H1 (cell line): ENCODE results near the gene RPL7L1. TPM values are rescaled to one million over a fixed set of nuclear protein-coding genes. Genes with fewer than 3 reads are reported as not detected.

Experiments
- CTCF ChIA-PET: fragments of 300-600 bp; sonication (Branson Sonifier 250); formaldehyde crosslinking; loops from one replicate; lab custom pipeline; 2021; ENCODE audit not compliant: partially characterized antibody; lab: Charles Lee
- POLR2A ChIA-PET: fragments of 300-600 bp; sonication (Branson Sonifier 250); formaldehyde crosslinking; loops from one replicate; lab custom pipeline; 2021; ENCODE audit warnings: inconsistent platforms; ENCODE audit not compliant: partially characterized antibody; lab: Charles Lee
- DNase-seq, 2 experiments: peaks; one replicate each; pipeline versions ENCODE4 v3.0.0 to v3.0.0-alpha.2; 2010 to 2022; ENCODE audit warnings: low spot score in 2 of 2, low read depth in 1 of 2, mixed read lengths in 1 of 2
- FAIRE-seq: peaks from 2 replicates; lab custom pipeline; 2011; peaks lifted over from hg19 to GRCh38; lab: Jason Lieb, UNC
- H2AFZ ChIP-seq: 2 replicates; pipeline ENCODE4 v1.8.1; 2012; ENCODE audit warnings: low read length, inconsistent platforms
- H2AK5ac ChIP-seq: 2 replicates; pipeline ENCODE4 v1.6.1; 2013; ENCODE audit warnings: low read depth, low read length
- H2BK120ac ChIP-seq: replicated peaks from 2 replicates; pipeline ENCODE3; 2013; ENCODE audit warnings: low read depth, low read length, inconsistent platforms
- H2BK12ac ChIP-seq: 2 replicates; pipeline ENCODE4 v1.6.1; 2013; ENCODE audit warnings: low read depth, low read length
- H2BK15ac ChIP-seq: 2 replicates; pipeline ENCODE4 v1.6.1; 2013; ENCODE audit warnings: low read length
- H2BK20ac ChIP-seq: 2 replicates; pipeline ENCODE4 v1.6.1; 2013; ENCODE audit warnings: low read length
- H2BK5ac ChIP-seq: 2 replicates; pipeline ENCODE4 v1.6.1; 2013; ENCODE audit warnings: low read depth, low read length
- H3K14ac ChIP-seq: 2 replicates; pipeline ENCODE4 v1.6.1; 2013; ENCODE audit warnings: inconsistent platforms; ENCODE audit not compliant: insufficient read length
- H3K18ac ChIP-seq: 2 replicates; pipeline ENCODE4 v1.6.1; 2013; ENCODE audit warnings: low read length; ENCODE audit errors: extremely low read depth
- H3K23ac ChIP-seq: 2 replicates; pipeline ENCODE4 v1.6.1; 2013; ENCODE audit warnings: inconsistent platforms; ENCODE audit not compliant: insufficient read length
- H3K23me2 ChIP-seq: 2 replicates; pipeline ENCODE4 v1.6.1; 2013; ENCODE audit warnings: low read depth, low read length
- H3K27ac ChIP-seq: 2 replicates; pipeline ENCODE4 v1.6.1; 2011; ENCODE audit warnings: low read depth, low read length, inconsistent platforms
- H3K27me3 ChIP-seq, 4 experiments: replicated peaks in 1 of 4; 1 replicate in 1 of 4; 2 replicates in 3 of 4; pipeline versions ENCODE4 v1.6.1 to v1.8.1; 2011 to 2013; ENCODE audit warnings: low read length in 3 of 4, mild to moderate bottlenecking in 3 of 4, inconsistent platforms in 2 of 4, mixed read lengths in 2 of 4, moderate library complexity in 1 of 4; ENCODE audit not compliant: control insufficient read depth in 3 of 4, insufficient read depth in 3 of 4; ENCODE audit errors: extremely low read depth in 1 of 4
- H3K36me3 ChIP-seq, 4 experiments: 2 replicates each; pipeline versions ENCODE4 v1.6.1 to v1.8.1; 2011 to 2013; ENCODE audit warnings: mild to moderate bottlenecking in 4 of 4, low read length in 3 of 4, moderate library complexity in 2 of 4, control low read depth in 1 of 4, inconsistent platforms in 1 of 4; ENCODE audit not compliant: insufficient read depth in 4 of 4, control insufficient read depth in 2 of 4
- H3K4ac ChIP-seq: replicated peaks from 2 replicates; pipeline ENCODE3; 2013; ENCODE audit warnings: low read length, low read depth, mixed read lengths, inconsistent platforms; ENCODE audit not compliant: insufficient read length
- H3K4me1 ChIP-seq, 4 experiments: replicated peaks in 1 of 4; 1 replicate in 1 of 4; 2 replicates in 3 of 4; pipeline versions ENCODE4 v1.6.1 to v1.8.1; 2011 to 2013; ENCODE audit warnings: low read length in 3 of 4, inconsistent platforms in 2 of 4, mixed read lengths in 1 of 4; ENCODE audit not compliant: insufficient read depth in 4 of 4, control insufficient read depth in 3 of 4
- H3K4me2 ChIP-seq, 2 experiments: 2 replicates each; pipeline versions ENCODE4 v1.6.1 to v1.8.1; 2011 to 2013; ENCODE audit warnings: low read depth in 2 of 2, low read length in 2 of 2, control low read depth in 1 of 2, inconsistent platforms in 1 of 2, mild to moderate bottlenecking in 1 of 2; ENCODE audit not compliant: insufficient read depth in 1 of 2
- H3K4me3 ChIP-seq, 4 experiments: fragments of 200-600, 300-600 bp in 1 of 4; sonication (generic), shearing (Covaris generic), sonication (Bioruptor Twin) in 1 of 4; 2 replicates each; pipeline versions ENCODE4 v1.5.1 to v1.8.1; 2011 to 2016; ENCODE audit warnings: low read length in 4 of 4, low read depth in 3 of 4, control low read depth in 2 of 4, inconsistent platforms in 2 of 4, mild to moderate bottlenecking in 2 of 4, mixed read lengths in 1 of 4, moderate library complexity in 1 of 4; ENCODE audit not compliant: insufficient read depth in 2 of 4; ENCODE audit errors: extremely low read depth in 1 of 4
- H3K56ac ChIP-seq: replicated peaks from 2 replicates; pipeline ENCODE3; 2013; ENCODE audit warnings: low read depth, mild to moderate bottlenecking, mixed read lengths, low read length, inconsistent platforms; ENCODE audit not compliant: insufficient read length
- H3K79me1 ChIP-seq: 2 replicates; pipeline ENCODE4 v1.6.1; 2013; ENCODE audit warnings: low read depth, low read length, control low read depth
- H3K79me2 ChIP-seq, 2 experiments: 2 replicates each; pipeline versions ENCODE4 v1.6.1 to v1.8.1; 2012 to 2013; ENCODE audit warnings: low read length in 2 of 2, mild to moderate bottlenecking in 2 of 2, inconsistent platforms in 1 of 2; ENCODE audit not compliant: insufficient read depth in 2 of 2, control insufficient read depth in 1 of 2
- H3K9ac ChIP-seq, 4 experiments: replicated peaks in 1 of 4; 1 replicate in 1 of 4; 2 replicates in 3 of 4; pipeline versions ENCODE4 v1.6.1 to v1.8.1; 2011 to 2013; ENCODE audit warnings: low read depth in 3 of 4, low read length in 3 of 4, control low read depth in 2 of 4, mild to moderate bottlenecking in 2 of 4, moderate library complexity in 2 of 4, inconsistent platforms in 1 of 4; ENCODE audit errors: extremely low read depth in 1 of 4
- H3K9me3 ChIP-seq, 2 experiments: 2 replicates each; pipeline versions ENCODE4 v1.6.1 to v1.8.1; 2012 to 2013; ENCODE audit warnings: mild to moderate bottlenecking in 2 of 2, moderate library complexity in 2 of 2, control low read depth in 1 of 2, inconsistent platforms in 1 of 2, low read depth in 1 of 2, low read length in 1 of 2, mixed read lengths in 1 of 2; ENCODE audit not compliant: insufficient read depth in 2 of 2
- H4K20me1 ChIP-seq, 2 experiments: replicated peaks in 1 of 2; 2 replicates each; pipeline versions ENCODE3 to v1.8.1; 2011 to 2013; ENCODE audit warnings: inconsistent platforms in 2 of 2, low read length in 2 of 2, mild to moderate bottlenecking in 1 of 2; ENCODE audit not compliant: insufficient read depth in 2 of 2, control insufficient read depth in 1 of 2
- H4K5ac ChIP-seq: 2 replicates; pipeline ENCODE4 v1.6.1; 2013; ENCODE audit warnings: low read length, low read depth, mixed read lengths, inconsistent platforms; ENCODE audit not compliant: insufficient read length
- H4K8ac ChIP-seq: 2 replicates; pipeline ENCODE4 v1.8.0; 2013; ENCODE audit warnings: mild to moderate bottlenecking, moderate library complexity, low read length, inconsistent platforms; ENCODE audit not compliant: insufficient read depth; ENCODE audit errors: extremely low read depth
- H4K91ac ChIP-seq: replicated peaks from 2 replicates; pipeline ENCODE3; 2013; ENCODE audit warnings: low read length, mixed read lengths, inconsistent platforms; ENCODE audit not compliant: insufficient read length
- CBX5 ChIP-seq: fragments of 300-800, 300-1000 bp; sonication (generic); IDR thresholded peaks from 2 replicates; pipeline ENCODE4 v1.7.1; 2016; ENCODE audit warnings: antibody characterized with exemption, low read length, low read depth
- CEBPB ChIP-seq: IDR thresholded peaks from 2 replicates; pipeline ENCODE4 v1.6.1; 2012; ENCODE audit warnings: low read depth, low read length
- CHD1 ChIP-seq: IDR thresholded peaks from 2 replicates; pipeline ENCODE4 v1.6.1; 2012; ENCODE audit warnings: low read depth, low read length, improper control_type of control experiment
- CHD2 ChIP-seq: IDR thresholded peaks from 2 replicates; pipeline ENCODE4 v1.6.1; 2012; ENCODE audit warnings: low read length, improper control_type of control experiment
- EZH2 ChIP-seq: fragments of 200-600 bp; sonication (generic); IDR thresholded peaks from 2 replicates; pipeline ENCODE4 v1.7.1; 2012; ENCODE audit warnings: low read depth, mild to moderate bottlenecking, moderate library complexity, low read length, inconsistent platforms; ENCODE audit not compliant: severe bottlenecking
- GABPA ChIP-seq: IDR thresholded peaks from 2 replicates; pipeline ENCODE4 v1.6.1; 2011; ENCODE audit warnings: mild to moderate bottlenecking, low read length, moderate library complexity, borderline replicate concordance; ENCODE audit not compliant: insufficient read depth
- GTF2F1 ChIP-seq: IDR thresholded peaks from 2 replicates; pipeline ENCODE4 v1.6.1; 2012; ENCODE audit warnings: low read depth, low read length, improper control_type of control experiment, borderline replicate concordance
- KDM4A ChIP-seq: IDR thresholded peaks from one replicate; pipeline ENCODE4 v1.7.1; 2012; ENCODE audit warnings: low read depth, mild to moderate bottlenecking, moderate library complexity, low read length, inconsistent platforms; ENCODE audit not compliant: severe bottlenecking
- NRF1 ChIP-seq: IDR thresholded peaks from 2 replicates; pipeline ENCODE4 v1.6.1; 2011; ENCODE audit warnings: mild to moderate bottlenecking, low read depth, low read length, improper control_type of control experiment
- RBBP5 ChIP-seq: IDR thresholded peaks from 2 replicates; pipeline ENCODE4 v1.7.1; 2012; ENCODE audit warnings: low read depth, mild to moderate bottlenecking, inconsistent platforms, low read length, moderate library complexity, borderline replicate concordance
- SRF ChIP-seq: IDR thresholded peaks from 2 replicates; pipeline ENCODE4 v1.6.1; 2011; ENCODE audit warnings: mild to moderate bottlenecking, low read depth, low read length, moderate library complexity
- SUZ12 ChIP-seq: fragments of 200-600 bp; sonication (generic); IDR thresholded peaks from 2 replicates; pipeline ENCODE4 v1.6.1; 2012; ENCODE audit warnings: mild to moderate bottlenecking, inconsistent platforms, low read length, moderate library complexity, mixed read lengths
- TAF7 ChIP-seq: optimal IDR thresholded peaks from 2 replicates; pipeline ENCODE3; 2011; ENCODE audit warnings: low read depth, mild to moderate bottlenecking, inconsistent platforms, low read length, moderate library complexity, borderline replicate concordance
- WGBS, 2 experiments: shearing (Covaris generic) in 1 of 2; methylation state at CpG; one replicate each; pipeline versions ENCODE4 v1.1.6 to v1.1.7; 2013 to 2015; ENCODE audit warnings: low lambda C conversion rate in 2 of 2, mixed read lengths in 2 of 2, inconsistent platforms in 1 of 2, low coverage in 1 of 2, missing lambda C conversion rate in 1 of 2; ENCODE audit not compliant: insufficient replicate concordance in 2 of 2, insufficient coverage in 1 of 2, insufficient read length in 1 of 2; ENCODE audit errors: extremely low coverage in 1 of 2, missing lambda C conversion rate in 1 of 2; 5-methylcytosine and 5-hydroxymethylcytosine counted together
- polyA plus RNA-seq, 7 experiments: library from polyadenylated mRNA; depleted of rRNA in 3 of 7; stranded (reverse) in 5 of 7; unstranded in 2 of 7; fragments of >200 nt in 5 of 7; fragments of 200-250 nt in 2 of 7; gene quantifications; 1 replicate in 5 of 7; 2 replicates in 1 of 7; 4 replicates in 1 of 7; pipeline versions ENCODE4 v1.2.1 to v1.2.3, GENCODE V29; 2011 to 2013; ENCODE audit warnings: missing spikeins in 2 of 7, mixed read lengths in 2 of 7
- total RNA-seq: library from RNA; stranded (reverse); fragmentation: NEBNext Ultra II Directional; extraction: Animal tissue kit (Norgen Biotek cat#: 25700); gene quantifications from 2 replicates; pipeline ENCODE4 v1.2.1, GENCODE V29; 2021
- TF ChIP-seq, protein P1 (sequence below): IDR thresholded peaks from 2 replicates; pipeline ENCODE4 v1.6.1; 2012; ENCODE audit warnings: inconsistent platforms

The RPL7L1 gene
- total and polyA plus RNA-seq, 2 of the 8 experiments (the other 6 are each of a cell fraction or from before 2014, with no cell fraction given): 31.0 to 117 TPM

GRCh38 chr6:42915732-42916131 lies 36.3 kb downstream of the RPL7L1 start, which contains the start of gene PTCRA:
Gene PTCRA, plus strand, starts transcription at chr6:42916053. Its CDS starts 17 bp downstream, at chr6:42916070.
- no peak within 1 kb of the TSS for H3K56ac ChIP-seq
- no peaks in the 10 kb centered on the region for H3K9me3 ChIP-seq
- H3K79me1 ChIP-seq: no peaks in the 10 kb centered on the region
- H3K79me2 ChIP-seq: no peaks in the 10 kb centered on the region
- no peak within 1 kb of the TSS for H2BK15ac ChIP-seq
- peaks cover 2% of the 10 kb centered on the region; the same call in 1 of the 2 replicates for H3K23me2 ChIP-seq
- no peak within 1 kb of the TSS for H2BK120ac ChIP-seq
- no peak within 1 kb of the TSS for H3K4ac ChIP-seq
- H3K27ac ChIP-seq: no peak within 1 kb of the TSS
- H3K4me2 ChIP-seq: no peak within 1 kb of the TSS
- no peak within 1 kb of the TSS for H3K14ac ChIP-seq
- H4K91ac ChIP-seq: no peak within 1 kb of the TSS
- H2BK20ac ChIP-seq: no peak within 1 kb of the TSS
- H3K18ac ChIP-seq: no peak within 1 kb of the TSS
- no peaks in the 10 kb centered on the region for H3K27me3 ChIP-seq
- H2AFZ ChIP-seq: no peak within 1 kb of the TSS
- 0 out of 7 replicates have a peak, but pooled peaks cover 0 to 1% (median 0%) of the 10 kb centered on the region in 4 experiments for H3K4me1 ChIP-seq
- no peak within 1 kb of the TSS for H3K4me3 ChIP-seq
- FAIRE-seq (no peak), DNase-seq (no peak)
- no peak within 1 kb of the TSS for H2BK12ac ChIP-seq
- H4K20me1 ChIP-seq: no peaks in the 10 kb centered on the region
- WGBS, 2 experiments: 96% methylated on average over 10 of the region's 10 CpGs; no CpG with 5 or more reads in 1 of the 2 experiments
- POLR2A ChIA-PET: interaction anchor here (1.8 to 7.4 kb wide), 2 partner anchors 12 to 106 kb away, joined by 6 to 81 read pairs; partner anchors contain the start of genes CNPY3 and RRP36
- no peaks in the 10 kb centered on the region for H3K36me3 ChIP-seq
- H3K9ac ChIP-seq: no peak within 1 kb of the TSS
- H4K5ac ChIP-seq: no peak within 1 kb of the TSS
- H2BK5ac ChIP-seq: no peak within 1 kb of the TSS
- CTCF ChIA-PET: interaction anchor here (0.9 to 1.6 kb wide), 2 partner anchors 9 to 17 kb away, joined by 3 to 7 read pairs; no protein-coding TSS in a partner anchor
- H2AK5ac ChIP-seq: no peak within 1 kb of the TSS
- H3K23ac ChIP-seq: no peak within 1 kb of the TSS
- H4K8ac ChIP-seq: no peak within 1 kb of the TSS; the same call in 1 of the 2 replicates
- TF ChIP-seq EZH2 (no peak), NRF1 (no peak), KDM4A (no peak), CHD1 (no peak), CBX5 (no peak), GTF2F1 (no peak), RBBP5 (no peak), TAF7 (no peak), SUZ12 (no peak), CEBPB (no peak), GABPA (no peak), CHD2 (no peak), SRF (no peak)
- TF ChIP-seq, protein P1, sequence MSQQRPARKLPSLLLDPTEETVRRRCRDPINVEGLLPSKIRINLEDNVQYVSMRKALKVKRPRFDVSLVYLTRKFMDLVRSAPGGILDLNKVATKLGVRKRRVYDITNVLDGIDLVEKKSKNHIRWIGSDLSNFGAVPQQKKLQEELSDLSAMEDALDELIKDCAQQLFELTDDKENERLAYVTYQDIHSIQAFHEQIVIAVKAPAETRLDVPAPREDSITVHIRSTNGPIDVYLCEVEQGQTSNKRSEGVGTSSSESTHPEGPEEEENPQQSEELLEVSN: no peak
